ENCODE results near the gene TOM1L1.

Gene TOM1L1

GRCh38 chr17:54899201-54899600 lies 1.5 kb upstream of the TOM1L1 start:
- no peak for DNase-seq

- no peak for DNase-seq
Measured at GRCh38 chr17:54899721-54900456, 763 bp upstream of the TOM1L1 start.

DNA sequence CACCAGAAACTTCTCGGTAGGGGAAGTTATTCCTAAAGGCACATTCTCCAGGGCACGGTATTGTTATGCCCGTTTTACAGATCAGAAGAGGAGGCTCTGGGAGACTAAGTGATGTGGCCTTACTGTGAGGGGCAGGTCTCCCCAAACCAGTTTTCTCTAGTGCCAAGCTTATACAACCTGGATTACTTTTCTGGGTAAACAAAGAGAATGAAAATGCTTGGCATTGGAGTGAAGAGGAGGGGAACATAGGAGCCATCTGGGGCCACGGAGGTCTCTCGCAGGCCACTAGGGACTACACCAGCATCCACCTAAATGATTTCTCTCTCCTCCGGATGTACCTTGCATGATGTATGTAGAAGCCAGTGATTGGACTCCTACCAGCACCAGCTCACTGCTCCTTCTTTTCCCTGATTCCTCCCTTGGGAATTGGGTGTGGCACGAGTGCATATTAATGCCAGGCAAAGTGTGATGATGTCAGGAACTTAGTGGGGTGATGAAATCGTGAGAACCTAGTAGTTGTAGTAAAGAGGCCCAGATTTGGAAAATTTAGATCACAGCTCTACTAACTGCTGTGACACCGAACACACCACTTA lies 674 bp downstream of the TOM1L1 start:
- DNase-seq: no peak

DNA sequence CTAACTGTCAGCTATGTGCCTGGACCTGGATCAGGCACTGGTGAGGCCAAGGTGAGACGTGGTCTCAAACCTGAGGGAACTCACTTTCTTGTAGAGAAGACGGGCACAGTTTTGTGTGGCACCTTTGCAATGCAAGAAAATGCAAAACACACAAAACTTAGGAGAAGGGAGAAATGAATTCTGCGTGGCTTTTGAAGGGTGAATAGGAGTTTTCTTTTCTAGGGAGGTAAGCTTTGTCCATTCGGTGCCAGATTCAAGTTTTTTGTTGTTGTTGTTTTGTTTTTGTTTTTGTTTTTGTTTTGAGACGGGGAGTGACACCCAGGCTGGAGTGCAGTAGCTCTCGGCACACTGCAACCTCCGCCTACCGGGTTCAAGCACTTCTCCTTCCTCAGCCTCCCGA lies 1.4 kb downstream of the TOM1L1 start:
- DNase-seq: no peak

GRCh38 chr17:54902611-54903010 lies 2.0 kb downstream of the TOM1L1 start:
- no peak for DNase-seq

DNA sequence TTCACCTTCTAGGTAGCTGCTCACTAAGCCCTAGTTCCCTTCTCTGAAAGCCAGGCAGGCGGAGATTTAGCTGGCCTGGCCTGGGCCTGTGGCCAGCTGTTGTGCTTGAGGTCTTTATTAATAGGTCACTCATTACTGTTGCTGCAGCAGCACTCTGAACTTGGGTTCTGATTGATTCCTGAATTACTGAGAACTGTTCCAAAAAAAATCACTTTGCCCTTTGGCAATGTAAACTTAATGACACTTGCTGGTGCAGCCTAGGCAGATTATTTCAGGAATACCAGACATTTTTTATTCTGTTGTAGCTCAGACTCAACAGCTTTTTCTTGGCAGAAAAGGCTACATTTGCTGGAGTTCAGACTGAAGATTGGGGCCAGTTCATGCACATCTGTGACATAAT lies 2.7 kb downstream of the TOM1L1 start:
- DNase-seq: no peak

GRCh38 chr17:54906683-54907082 lies 6.0 kb downstream of the TOM1L1 start:
- DNase-seq: no peak

- no peak for DNase-seq
Measured at GRCh38 chr17:54907376-54907775, 6.7 kb downstream of the TOM1L1 start.

- no peak for DNase-seq
Measured at GRCh38 chr17:54909766-54910165, 9.1 kb downstream of the TOM1L1 start.

DNA sequence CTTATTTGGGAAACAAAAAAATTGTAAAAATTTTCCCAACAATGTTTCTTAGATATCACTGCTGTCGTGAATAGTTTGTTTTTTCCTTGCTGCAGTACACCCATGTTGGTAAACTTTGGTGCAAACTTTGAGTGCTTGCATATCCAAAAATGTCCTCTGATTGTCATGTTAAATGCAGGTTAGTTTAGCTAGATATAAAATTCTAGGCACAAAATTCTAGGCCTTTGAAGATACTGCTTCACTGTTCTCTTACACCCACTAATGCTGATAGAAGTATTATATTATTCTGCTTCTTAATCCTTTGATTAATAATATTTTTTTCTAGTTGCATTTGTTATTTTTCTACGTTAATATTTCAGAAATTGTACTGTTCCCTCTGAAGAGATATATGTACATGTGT lies 16.1 kb downstream of the TOM1L1 start:
- no peak for DNase-seq

DNA sequence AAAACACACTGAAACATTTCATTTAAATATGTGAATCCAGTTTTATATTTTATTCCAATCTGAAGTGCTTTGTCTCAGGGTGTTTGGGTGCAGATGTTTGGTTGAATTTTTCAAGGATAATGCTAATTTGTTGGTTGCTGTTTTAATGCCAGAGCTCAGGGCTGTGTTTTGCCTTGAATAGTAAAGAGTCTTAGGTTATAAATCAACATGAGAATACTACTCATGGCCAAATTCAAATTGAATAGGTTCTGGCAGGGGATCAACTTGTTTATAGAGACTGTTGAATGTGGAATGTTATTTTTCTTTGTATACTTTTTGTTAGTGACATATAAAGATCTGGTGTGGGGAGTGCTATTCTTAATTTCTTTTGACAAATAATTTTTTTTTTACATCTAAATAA lies 18.8 kb downstream of the TOM1L1 start:
- DNase-seq: no peak

- DNase-seq: no peak
Measured at GRCh38 chr17:54920819-54921218, 20.2 kb downstream of the TOM1L1 start.

- no peak for DNase-seq
Measured at GRCh38 chr17:54924405-54924804, 23.8 kb downstream of the TOM1L1 start.

DNA sequence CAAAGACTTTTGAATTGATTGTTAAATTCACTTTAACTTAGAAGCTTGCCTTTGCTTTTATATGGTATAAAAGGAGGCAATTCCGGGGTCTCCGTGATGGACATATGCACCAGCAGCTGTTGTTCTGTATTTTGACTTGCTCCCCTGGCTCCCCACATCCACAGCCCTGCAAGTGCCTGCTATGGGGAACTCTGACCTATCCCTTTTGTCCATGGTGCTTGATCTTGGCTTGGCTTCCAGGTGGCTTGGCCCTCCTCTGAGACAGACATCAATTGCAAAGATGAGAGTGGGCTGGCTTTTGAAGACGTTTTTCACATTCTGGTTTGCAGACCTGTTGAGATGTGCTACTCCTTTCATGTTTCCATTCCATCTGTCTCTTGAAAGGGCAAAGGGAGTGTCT lies 26.9 kb downstream of the TOM1L1 start:
- no peak for DNase-seq

DNA sequence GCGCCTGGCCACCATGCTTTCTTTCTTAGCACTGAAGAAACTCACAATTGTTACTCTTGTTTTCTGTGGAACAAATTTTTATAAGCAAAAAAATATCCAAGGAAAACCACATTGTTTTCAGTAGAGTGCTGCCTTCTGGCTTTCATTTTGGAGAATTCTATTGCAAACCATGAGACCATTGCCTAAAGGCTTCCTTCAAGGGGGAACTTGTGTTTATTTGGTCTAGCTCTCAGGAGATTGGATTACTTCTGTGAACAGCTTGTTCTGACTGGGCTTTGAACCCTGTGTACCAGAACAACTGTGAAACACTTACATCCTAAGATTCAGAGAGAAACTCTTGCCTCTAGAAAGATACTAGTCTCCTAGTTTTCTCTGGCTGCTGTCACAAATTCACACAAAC lies 32.1 kb downstream of the TOM1L1 start:
- DNase-seq: no peak

DNA sequence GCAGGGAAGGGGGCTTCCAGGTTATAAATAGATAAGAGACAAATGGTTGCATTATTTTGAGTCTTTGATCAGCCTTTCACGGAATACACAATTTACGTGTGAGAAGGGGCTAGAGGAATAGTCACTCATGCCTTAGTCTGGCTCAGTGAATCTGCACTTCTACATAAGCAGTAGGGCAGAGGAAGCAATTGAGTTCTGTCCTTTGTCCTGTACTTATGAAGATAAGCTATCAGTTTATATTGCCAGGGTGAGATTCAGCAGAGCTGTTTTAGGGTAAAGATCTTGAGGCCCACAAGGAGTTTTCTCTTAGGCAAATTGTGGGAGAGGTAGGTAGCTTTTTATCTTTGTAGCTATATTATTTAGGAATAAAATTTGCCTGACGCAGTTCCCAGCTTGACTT lies 33.3 kb downstream of the TOM1L1 start:
- DNase-seq: no peak

GRCh38 chr17:54935471-54935870 lies 34.8 kb downstream of the TOM1L1 start:
- DNase-seq: no peak

DNA sequence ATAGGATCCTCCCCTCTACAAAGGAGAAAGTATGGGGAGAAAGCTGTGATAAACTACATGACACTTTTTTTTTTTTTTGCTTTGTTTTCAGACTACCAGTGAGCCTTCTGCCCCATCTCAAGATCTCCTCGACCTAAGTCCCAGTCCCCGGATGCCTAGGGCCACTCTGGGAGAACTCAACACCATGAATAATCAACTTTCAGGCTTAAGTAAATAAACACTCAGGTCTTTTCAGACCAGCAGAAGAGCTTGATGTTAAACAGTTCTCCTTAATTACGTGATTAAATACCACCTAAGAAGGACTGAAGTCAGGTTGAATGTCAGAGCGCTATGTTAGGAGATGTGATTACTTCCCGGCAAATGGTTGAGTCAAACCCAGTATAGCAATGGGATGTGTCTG lies 36.4 kb downstream of the TOM1L1 start:
- DNase-seq: no peak

DNA sequence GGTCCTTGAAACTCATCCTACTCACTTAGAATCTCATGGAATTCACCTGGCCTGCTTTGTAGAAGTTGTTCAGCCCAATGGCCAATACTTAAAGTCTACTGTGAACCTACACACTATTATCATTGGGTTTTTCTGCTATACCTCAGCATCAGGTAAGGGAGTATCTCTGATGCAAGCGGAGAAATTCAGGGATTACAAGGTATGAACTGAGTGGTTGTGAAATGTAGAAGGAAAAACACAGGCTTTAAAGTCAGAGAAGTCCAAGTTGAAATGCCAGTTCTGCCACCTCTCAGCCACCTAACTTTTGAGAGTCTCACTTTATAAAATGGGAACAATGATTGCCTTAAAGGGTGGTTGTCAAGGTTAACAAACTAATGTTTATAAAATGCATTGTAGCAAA lies 36.8 kb downstream of the TOM1L1 start:
- DNase-seq: no peak

GRCh38 chr17:54941285-54941684 lies 40.6 kb downstream of the TOM1L1 start:
- no peak for DNase-seq

DNA sequence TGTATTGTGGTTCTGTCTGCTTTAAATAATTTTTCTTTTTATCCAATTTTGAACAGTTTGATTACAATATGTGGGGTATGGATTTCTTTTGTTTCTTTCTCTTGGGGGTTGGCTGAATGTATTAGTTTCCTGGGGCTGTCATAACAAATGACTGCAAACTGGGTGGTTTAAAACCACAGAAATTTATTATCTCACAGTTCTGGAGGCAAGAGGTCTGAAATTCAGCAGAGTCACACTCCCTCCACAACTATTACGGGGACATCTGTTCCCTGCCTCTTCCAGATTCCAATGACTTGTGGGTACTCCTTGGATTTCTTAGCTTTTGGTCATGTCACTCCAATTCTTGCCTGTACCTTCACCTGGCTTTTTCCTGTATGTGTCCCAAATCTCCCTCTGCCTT lies 44.1 kb downstream of the TOM1L1 start:
- DNase-seq: no peak

GRCh38 chr17:54945231-54945630 lies 44.6 kb downstream of the TOM1L1 start:
- DNase-seq: no peak

- no peak for DNase-seq
Measured at GRCh38 chr17:54945671-54946070, 45.0 kb downstream of the TOM1L1 start.

- DNase-seq: no peak
Measured at GRCh38 chr17:54947396-54947795, 46.7 kb downstream of the TOM1L1 start.

GRCh38 chr17:54948380-54948779 lies 47.7 kb downstream of the TOM1L1 start:
- DNase-seq: no peak

All from activated effector memory CD4-positive, alpha-beta T cell treated with anti-CD3 and anti-CD28 coated beads, Interleukin-2, amount 50 U/mL, for 16 hours (primary cell).